GM21529 (cell line): ENCODE measurements around the gene BEST4.
A peak's percentile ranks its signal among the peaks of the same experiment; 100 is the strongest.
"Not testable (repeated sequence)": the region's sequence is repeated elsewhere in the genome, so short reads cannot be mapped to it uniquely, and the experiment has no call there.

ENCODE experiments used
- ATAC-seq: cut with Tn5 transposase; IDR thresholded peaks from one replicate; pipeline ENCODE4 v1.9.1; 2021; ENCODE audit not compliant: unreplicated experiment

BEST4 gene

DNA sequence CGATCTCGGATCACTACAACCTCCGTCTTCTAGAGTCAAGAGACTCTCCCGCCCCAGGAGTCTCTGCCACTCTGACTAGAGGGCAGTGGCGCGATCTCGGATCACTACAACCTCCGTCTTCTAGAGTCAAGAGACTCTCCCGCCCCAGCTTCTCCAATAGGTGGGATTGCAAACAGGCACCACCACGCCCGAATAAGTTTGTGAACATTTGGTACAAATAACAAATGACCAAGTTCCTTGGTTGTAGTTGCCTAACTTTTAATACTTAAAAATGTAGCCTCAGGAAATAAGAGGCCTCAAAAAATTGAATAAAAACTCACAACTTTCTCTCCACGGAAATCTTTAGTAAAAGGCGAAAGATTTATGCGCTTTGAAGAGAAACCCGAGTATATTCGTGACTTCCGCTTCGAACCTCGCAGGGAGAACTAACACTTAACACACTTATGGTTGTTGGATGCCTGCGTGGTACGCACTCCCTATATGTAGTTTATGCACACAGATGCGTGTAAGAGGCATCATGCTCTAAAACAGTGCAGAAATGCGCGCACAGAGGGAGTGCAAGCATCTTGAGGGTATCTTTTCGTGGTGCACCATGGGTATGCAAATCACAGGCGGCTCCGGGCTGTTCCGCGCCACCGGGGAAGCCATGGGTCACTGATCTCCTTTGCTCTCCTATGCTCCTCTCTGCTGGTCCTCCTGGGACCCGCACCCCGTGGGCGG lies 31.8 kb upstream of the BEST4 start:
- ATAC-seq, result peak; percentile 78

DNA sequence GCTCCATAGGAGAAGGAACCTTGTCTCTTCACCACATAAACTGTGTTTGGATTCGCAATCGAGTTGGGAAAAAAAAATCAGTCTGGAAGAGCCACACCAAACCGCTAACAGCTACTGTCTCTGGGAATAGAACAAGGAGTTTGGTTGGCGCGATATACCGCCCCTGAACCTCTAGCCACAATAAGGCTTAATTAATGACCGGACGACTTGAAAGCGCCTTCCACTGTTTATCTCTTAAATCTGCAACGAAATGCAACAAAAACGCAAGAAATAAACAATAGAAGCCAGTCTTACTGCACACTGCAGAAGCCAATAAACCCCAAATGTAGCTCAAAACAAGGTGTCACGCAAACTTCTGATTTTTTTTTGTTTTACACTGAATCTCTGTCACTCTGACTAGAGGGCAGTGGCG lies 31.2 kb upstream of the BEST4 start:
- no peak for ATAC-seq

DNA sequence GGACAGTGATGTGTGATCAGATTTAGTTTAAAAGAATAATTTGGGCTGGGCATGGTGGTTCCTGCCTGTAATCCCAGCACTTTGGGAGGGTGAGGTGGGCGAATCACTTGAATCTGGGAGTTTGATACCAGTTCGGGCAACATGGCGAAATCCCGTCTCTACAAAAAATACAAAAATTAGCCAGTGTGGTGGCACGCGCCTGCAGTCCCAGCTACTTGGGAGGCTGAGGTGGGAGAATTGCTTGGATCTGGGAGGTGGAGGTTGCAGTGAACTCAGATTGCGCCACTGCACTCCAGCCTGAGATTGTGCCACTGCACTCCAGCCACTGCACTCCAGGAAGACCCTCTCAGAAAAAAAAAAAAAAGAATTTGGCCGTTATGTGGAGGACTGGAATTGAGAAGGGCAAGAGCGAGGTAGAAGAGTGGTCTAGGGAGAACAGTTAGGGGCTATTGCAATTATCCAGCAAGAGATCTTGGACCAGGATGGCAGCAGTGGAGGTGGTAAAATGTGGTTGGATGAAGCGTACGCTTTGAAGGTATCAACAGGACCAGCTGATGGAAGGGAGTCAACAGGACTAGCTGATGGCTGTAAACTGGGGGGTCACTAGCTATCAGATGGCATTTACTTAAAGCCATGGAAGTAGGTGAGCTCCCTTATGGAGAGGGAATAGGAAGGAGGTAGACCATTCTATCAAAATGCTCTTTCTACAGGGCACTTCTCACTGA lies 30.0 kb upstream of the BEST4 start:
- ATAC-seq, result no peak

DNA sequence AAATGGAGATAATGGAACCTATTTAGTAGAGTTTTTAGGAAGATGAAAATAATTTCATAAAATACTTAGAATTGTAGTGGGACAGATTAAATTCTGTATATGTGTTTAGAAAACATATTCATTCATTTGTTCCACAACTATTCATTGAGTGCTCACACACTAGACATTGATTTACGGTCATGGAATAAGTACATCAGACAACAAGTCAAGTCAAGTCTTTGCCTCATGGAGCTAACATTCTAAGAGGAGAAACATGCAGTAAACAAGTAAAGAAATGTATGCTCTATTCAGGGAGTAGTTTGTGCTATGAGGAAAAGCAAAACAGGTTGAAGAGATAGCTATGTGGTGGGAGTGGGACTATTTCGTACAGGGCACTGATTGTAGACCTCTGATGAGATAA lies 29.3 kb upstream of the BEST4 start:
- no peak for ATAC-seq

DNA sequence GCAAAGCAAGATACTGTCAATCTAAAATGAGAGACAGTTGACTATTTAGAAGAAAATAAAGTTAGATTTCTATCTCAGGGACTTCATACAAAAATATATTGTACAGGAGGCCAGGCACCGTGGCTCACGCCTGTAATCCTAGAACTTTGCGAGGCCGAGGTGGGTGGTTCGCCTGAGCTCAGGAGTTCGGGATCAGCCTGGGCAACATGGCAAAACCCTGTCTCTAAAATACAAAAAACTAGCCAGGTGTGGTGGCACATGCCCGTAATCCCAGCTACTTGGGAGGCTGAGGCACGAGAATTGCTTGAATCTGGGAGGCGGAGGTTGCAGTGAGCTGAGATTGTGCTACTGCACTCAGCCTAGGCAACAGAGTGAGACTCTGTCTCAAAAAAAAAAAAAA lies 28.0 kb upstream of the BEST4 start:
- not testable (repeated sequence) for ATAC-seq

DNA sequence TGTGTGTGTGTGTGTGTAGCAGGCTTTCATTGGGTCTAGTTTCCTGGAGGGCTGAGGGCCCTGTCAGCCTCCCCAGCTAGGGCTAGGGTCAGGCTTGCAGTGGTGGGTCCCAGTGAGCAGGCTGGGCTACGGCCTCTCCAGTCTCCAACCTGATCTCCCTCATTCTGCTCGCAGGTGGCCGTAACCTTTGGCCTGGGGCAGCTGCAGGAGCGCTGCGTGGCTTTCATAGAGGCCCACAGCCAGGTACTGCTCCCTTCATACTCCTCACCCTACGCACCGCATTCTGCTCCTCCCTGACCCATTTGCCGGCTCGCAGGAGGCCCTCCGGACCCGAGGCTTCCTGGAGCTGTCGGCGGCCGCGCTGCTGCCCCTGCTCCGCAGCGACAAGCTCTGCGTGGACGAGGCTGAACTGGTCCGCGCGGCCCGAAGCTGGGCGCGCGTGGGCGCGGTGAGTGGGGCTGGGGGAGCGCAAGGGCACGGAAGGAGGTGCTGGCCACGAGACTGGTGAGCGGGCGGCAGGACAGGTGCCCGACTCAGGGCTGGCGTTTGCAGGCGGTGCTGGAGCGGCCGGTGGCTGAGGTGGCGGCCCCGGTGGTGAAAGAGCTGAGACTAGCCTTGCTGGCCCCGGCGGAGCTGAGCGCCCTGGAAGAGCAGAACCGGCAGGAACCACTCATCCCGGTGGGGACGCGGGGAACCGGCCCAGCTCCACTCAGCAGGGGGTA lies 25.0 kb upstream of the BEST4 start:
- ATAC-seq, result no peak

DNA sequence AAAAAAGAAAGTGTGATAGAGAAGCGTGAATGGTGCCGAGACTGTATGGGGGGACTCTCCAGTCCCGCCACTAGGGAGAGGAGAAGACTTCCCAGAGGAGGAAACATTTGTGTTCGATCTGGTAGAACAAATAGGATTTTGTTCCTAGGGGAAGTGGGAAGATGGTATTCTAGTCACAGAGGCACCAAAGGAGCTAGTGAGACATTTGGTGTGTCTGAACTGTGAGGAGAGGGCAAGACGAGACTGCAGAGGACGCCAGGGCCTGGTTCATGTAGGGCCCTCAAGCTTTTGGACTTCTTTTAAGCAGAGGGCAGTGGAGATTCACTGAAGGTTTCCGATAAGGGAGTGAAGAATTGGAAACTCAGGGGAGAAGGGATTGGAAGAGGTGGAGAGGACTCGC lies 23.3 kb upstream of the BEST4 start:
- no peak for ATAC-seq

DNA sequence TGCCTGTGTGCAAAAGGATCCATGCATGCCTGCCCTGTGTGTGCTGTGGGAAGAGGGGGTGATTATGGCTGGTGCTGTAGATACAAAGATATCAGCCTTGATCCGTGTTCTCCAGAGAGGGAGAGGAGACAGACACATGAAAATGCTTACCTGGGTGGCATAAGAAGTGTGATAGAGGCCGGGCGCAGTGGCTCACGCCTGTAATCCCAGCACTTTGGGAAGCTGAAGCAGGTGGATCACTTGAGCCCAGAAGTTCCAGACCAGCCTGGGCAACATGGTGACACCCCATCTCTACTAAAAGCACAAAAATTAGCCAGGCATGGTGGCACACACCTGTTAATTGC lies 22.8 kb upstream of the BEST4 start:
- ATAC-seq, result not testable (repeated sequence)

DNA sequence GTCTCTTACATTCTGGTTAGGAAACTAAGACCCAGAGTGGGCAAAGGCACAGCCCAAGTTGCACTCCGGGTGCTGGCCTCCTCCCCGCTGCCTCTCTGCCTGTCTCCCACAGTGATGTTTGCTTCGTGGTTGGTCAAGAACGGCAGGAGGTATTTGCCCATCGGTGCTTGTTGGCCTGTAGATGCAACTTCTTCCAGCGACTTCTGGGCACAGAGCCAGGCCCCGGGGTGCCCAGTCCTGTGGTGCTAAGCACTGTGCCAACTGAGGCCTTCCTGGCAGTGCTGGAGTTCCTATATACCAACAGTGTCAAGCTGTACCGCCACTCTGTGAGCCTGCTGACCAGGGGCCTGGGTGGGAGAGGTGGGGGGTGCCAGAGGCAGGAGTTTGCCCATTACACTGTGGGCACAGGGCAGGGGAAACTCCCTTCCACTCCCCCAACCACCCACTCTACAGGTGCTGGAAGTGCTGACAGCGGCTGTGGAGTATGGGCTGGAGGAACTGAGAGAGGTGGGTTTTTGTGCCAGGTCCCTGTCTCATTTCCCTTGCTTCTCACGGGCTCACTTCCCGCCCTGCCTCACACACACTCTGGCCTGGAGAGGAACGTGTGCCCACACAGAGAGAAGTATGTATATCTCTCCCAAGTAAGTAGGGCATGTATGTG lies 22.3 kb upstream of the BEST4 start:
- ATAC-seq, result no peak

DNA sequence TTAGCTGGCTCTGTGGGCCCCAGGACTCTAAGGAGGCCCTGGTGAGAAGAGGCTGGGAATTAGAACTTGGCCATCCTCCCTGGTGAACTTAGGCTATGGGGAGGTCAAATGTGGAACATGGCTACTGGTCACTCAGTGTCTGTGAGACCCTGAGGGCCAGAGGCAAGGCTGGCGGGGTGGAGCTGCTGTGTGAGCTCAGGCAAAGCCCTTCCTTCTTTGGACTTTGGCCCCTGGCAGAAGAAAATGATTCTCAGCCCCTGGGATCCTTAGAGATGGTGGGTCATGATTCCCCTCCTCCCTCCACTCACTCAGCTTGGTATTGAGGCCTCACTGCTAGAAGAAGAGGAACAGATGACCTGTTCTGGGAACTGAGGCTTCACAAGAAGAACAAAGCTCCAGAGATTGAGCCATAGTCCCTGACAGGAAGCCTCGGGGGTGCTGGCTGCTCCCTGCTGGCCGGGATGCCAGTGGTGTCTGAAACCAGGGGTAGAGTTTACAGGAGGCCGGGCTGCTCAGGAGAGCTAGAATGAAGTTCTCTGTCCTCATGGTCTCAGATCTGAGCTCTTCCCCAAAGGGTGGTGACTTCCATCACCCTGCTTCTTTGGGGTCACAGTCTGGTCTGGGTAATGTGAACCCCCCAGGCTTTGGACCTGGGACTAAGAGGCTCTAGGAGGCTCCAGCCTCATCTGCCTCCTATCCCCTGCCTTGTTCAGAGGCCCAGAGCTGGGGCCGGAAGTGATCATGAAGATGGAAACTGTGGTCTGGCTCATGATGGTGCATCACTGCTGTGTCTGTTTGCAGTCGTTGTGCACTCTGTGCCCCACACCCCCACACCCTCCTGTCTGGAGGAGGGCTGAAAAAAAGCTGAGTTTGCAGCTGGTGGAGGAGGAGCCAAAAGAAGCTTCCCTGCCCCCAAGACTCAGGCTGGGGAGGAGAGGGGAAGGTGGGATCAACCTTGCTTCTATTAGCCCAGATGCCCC lies 21.3 kb upstream of the BEST4 start:
- ATAC-seq, result peak; percentile 60

DNA sequence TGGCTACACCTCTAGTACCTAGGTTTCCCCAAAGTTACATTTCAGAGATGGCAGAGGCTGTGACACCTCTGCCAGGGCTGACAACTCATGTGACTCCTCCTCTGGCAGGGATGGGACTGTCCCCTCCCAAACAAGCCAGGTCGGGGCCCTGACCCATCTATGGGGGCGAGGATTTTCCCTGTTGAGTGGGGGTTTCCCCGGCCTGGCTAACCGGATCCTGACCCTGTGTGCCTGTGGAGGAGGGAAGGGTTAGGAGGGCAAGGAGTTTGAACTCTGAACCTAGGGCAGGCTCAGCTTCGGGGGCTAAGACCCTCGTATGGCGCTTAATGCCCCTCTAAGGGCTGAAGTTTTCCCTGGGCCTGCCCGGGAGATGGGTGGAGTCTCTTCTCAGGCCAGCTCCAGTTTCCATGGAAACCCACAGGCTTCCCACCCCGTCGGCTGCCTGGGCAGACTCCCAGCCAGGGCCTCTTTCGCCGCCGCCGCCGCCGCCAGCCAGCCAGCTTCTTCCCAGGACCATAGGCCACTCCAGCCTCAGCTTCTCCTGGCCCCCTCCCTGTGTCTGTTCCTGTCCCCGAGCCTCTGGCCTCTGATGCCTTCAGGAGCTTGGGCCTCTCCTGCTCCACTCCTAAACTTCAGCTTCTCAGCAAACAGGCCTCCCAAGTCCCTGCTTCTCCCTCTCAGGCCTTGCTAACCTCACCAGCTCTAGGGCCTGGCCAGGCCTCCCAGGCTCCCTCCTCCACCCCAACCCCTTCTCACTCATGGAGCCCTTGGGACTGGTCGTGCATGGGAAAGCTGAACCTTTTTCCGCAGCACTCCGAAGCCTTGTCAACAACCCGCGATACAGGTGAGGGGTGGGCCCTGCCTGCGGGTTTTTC lies 20.3 kb upstream of the BEST4 start, which contains the start of gene BTBD19:
TSS of gene BTBD19 (plus strand) at position 461 of the 875 bp plus-strand sequence. CDS start at position 759, 298 bp downstream.
- peak; percentile 28 for ATAC-seq

DNA sequence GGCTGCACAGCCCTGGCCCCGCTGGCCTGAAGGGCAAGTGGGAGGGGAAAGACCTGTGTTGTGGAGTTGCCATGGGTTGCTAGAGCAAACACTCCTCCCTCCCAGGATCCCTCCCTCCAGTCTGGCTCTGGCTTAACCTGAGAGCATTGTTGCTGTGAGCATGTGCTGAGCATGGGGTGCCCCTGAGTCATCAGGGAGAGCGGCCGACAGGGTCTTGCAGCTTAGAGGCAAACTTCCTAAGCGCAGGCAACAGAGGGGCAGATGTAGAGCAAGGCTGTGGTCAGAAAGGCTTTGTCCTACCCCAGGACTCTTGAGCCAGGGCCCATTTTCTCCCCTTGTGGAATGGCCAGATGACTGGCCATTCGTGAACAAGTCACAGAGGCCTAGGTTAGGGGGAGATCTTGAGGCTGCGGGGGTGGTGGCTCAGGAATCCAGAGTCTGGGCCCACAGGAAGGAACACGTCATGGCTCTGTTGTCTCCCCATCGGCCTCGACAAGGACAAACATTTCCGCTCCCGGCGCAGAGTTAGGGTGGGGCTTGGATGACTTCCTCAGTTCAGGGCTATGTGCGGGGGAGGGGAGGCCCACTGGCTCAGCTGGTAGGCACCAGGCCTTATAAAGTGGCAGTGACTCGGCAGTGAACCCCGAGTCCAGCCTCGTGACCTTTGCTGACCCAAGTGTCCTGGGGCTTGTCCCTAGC lies 19.5 kb upstream of the BEST4 start:
- peak; percentile 34 for ATAC-seq

DNA sequence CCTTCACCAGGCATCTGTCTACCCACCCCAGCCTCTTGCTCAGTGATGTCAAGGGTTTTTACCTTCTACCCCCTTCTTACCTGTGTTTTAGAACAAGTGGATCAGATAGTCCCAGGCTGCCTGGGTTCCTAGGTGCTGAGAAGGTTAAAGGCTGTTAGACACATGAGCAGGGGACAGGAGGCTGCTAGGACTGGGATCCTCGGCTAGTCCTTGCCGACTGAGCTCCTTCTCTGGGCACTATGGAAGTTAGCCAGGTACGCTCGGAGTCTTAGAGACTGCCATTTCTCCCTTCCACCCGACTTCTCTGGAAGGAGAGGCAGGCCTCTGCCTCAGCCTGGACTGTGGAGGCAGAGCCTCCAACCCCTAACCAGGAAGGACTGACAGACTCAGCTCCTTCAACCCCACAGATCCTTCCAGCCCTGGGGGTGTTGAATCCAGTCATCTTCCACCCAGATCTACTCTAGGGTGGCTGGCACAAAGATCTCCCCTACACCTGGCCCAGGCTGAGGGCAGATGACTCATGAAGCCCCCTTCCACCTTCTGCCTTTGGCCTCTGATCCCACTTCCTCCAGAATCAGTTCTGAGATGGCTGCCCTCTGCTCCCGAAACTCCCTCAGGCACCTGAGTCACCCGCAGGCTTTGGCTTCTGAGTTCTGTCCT lies 18.9 kb upstream of the BEST4 start, which contains the start of gene DYNLT4:
TSS of gene DYNLT4 (minus strand) at position 648 of the 660 bp plus-strand sequence. CDS start 683 bp downstream, outside the sequence.
- no peak for ATAC-seq

DNA sequence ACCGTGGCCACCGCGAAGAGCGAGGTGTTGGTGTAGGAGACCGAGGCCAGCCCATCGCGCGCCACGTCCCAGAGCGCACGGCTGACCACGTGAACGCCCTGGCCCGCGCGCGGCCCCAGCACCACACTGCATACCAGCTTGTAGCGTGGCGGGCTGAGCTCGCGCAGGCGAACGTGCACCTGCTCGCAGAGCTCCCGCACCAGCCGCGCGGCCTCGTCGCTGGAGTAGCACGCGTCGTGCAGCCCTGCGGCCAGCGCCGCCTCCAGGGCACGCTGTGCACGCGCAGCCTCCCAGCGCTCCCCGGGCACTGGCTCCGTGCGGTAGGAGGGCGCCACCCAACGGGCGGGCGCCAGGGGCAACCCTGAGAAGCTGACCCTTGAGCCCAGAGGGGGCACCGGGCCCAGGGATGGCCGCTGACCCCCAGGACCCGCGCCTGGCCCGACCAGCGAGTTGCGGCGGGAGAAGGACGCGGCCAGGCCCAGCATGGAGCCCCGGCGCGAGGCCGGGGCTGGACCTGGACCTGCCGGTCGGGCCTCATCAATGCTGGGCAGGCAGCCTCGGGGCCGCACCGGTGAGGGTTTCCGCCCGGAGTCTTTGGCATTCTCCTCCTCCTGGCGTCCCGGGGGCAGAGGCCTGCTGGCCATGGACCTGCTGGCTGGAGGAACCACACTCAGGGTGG lies 18.2 kb upstream of the BEST4 start:
- no peak for ATAC-seq

DNA sequence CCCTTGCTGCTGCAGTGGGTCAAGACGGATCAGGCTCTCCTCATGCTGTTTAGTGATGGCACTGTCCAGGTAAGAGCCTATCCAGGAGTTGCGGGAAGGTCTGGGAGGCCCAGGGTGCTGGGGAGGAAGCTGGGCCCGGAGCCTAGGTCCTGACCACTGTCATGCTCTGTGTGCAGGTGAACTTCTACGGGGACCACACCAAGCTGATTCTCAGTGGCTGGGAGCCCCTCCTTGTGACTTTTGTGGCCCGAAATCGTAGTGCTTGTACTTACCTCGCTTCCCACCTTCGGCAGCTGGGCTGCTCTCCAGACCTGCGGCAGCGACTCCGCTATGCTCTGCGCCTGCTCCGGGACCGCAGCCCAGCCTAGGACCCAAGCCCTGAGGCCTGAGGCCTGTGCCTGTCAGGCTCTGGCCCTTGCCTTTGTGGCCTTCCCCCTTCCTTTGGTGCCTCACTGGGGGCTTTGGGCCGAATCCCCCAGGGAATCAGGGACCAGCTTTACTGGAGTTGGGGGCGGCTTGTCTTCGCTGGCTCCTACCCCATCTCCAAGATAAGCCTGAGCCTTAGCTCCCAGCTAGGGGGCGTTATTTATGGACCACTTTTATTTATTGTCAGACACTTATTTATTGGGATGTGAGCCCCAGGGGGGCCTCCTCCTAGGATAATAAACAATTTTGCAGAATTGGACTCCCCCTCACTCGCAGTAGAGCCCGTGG lies 17.5 kb upstream of the BEST4 start:
- no peak for ATAC-seq

DNA sequence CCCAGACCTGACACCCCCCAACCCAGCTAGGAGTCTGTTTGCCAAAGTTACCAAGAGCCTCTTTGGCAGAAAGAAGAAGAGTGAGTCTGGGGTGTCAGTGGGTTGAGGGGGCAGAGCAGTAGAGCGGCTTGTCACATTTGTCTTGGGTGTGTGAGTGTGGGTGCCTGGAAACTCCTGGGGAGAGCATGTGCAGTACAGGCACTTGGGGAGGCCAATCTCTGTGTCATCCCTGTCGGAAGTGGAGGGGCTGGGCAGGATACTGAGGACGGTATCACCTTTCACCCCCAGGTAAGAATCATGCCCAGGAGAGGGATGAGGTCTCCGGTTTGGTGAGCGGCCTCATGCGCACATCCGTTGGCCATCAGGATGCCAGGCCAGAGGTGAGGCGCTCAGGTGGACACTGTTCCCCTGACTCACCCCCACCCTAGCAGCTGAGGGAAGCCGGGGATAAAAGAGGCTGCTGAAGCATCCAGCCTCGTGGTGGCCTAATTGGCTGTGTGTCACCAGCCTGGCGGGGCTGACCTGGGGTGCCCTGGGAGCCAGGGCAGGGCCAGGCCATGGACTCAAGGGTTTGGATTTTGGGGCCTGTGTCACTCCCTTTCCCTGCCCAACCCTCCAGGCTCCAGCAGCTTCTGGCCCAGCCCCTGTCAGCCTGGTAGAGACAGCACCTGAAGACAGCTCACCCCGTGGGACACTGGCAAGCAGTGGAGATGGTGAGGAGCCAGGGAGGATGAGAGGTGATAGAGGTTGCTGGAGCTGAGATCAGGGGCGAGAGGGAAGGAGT lies 15.5 kb upstream of the BEST4 start:
- no peak for ATAC-seq
